Lung (tissue), 12 donors: ENCODE measurements around the gene ARHGEF40. TPM values are rescaled to one million over a fixed set of nuclear protein-coding genes. Genes with fewer than 3 reads are reported as not detected.

ENCODE experiments used
- ATAC-seq: fragments of 200-7000 bp; cut with Tn5 transposase; one replicate; pipeline ENCODE4 v1.9.1; 2020; ENCODE audit warnings: moderate number of reproducible peaks; ENCODE audit not compliant: insufficient read depth, low FRiP score
- DNase-seq, 3 donors: peaks; one replicate each; pipeline ENCODE4 v3.0.0-alpha.2; 2013 to 2017
- H3K27ac ChIP-seq, 2 donors: one replicate each; pipeline ENCODE4 v1.5.1; 2013; ENCODE audit warnings: mild to moderate bottlenecking in 2 of 2, moderate library complexity in 2 of 2, control low read depth in 1 of 2, inconsistent platforms in 1 of 2, low read depth in 1 of 2, low read length in 1 of 2
- H3K27me3 ChIP-seq, 3 donors: one replicate each; pipeline ENCODE4 v1.5.1; 2013; ENCODE audit warnings: low read length in 2 of 3; ENCODE audit not compliant: control insufficient read depth in 3 of 3, insufficient read depth in 3 of 3
- H3K36me3 ChIP-seq, 4 donors: one replicate each; pipeline ENCODE4 v1.5.1; 2013; ENCODE audit warnings: low read length in 4 of 4, mild to moderate bottlenecking in 1 of 4, moderate library complexity in 1 of 4; ENCODE audit not compliant: control insufficient read depth in 4 of 4, insufficient read depth in 4 of 4
- H3K4me1 ChIP-seq, 5 donors: one replicate each; pipeline ENCODE4 v1.5.1; 2013; ENCODE audit warnings: low read length in 5 of 5, mild to moderate bottlenecking in 2 of 5, moderate library complexity in 1 of 5; ENCODE audit not compliant: control insufficient read depth in 5 of 5, insufficient read depth in 5 of 5
- H3K4me3 ChIP-seq: one replicate; pipeline ENCODE4 v1.5.1; 2013; ENCODE audit warnings: mild to moderate bottlenecking, control low read depth, moderate library complexity
- H3K9ac ChIP-seq, 2 donors: one replicate each; pipeline ENCODE4 v1.5.1; 2013; ENCODE audit warnings: low read length in 2 of 2, control low read depth in 1 of 2; ENCODE audit not compliant: insufficient read depth in 1 of 2
- H3K9me3 ChIP-seq, 4 donors: one replicate each; pipeline ENCODE4 v1.5.1; 2013; ENCODE audit warnings: low read length in 3 of 4, mild to moderate bottlenecking in 1 of 4, moderate library complexity in 1 of 4; ENCODE audit not compliant: control insufficient read depth in 4 of 4, insufficient read depth in 3 of 4
- CTCF ChIP-seq: IDR thresholded peaks from 2 replicates; pipeline ENCODE4 v1.5.1; 2012; ENCODE audit warnings: mild to moderate bottlenecking; ENCODE audit errors: control extremely low read depth, extremely low read depth
- WGBS, 2 donors: extraction: QIAGEN DNeasy Blood & Tissue Kit; methylation state at CpG; one replicate each; pipeline ENCODE4 v1.1.7; 2013; 5-methylcytosine and 5-hydroxymethylcytosine counted together
- polyA plus RNA-seq, 2 donors: library from polyadenylated mRNA; stranded (reverse); fragments of 200-250 nt; gene quantifications; one replicate each; pipeline ENCODE4 v1.2.1, GENCODE V29; 2013
- total RNA-seq, 2 donors: library from RNA; depleted of rRNA in 1 of 2; stranded (reverse); fragments of >200 nt in 1 of 2; gene quantifications; one replicate each; pipeline ENCODE4 v1.2.1, GENCODE V29; 2014 to 2021
- donor health status: control.
- donor health status: control.
- donor health status: Bipolar disorder and iron deficiency.
- donor health status: healthy.
- donor health status: DM: yes; HTN: yes; CAD: no.

The ARHGEF40 gene
- total and polyA plus RNA-seq, 4 donors: 13.1 to 48.6 (median 27.3) TPM

DNA sequence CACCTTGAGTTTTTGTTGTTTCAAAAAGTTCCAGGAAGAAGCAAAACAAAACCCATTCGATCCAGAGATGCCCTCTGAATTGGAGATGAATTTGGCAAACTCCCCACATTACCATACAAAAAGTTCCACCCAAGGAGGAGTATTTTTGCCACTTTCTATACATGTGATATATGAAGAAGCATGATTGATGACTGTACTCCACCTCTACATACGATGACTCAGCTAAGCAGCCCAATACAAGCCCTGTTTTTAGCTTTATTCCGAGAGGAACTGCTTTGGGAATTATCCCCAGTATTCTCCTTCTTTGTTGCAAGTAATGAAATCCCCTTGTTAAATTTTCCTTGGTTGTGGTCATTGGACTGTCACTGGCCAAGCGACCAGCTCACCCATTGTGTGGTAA is 42.2 kb downstream of the ARHGEF40 start:
- H3K36me3 ChIP-seq: no peaks in the 10 kb centered on the region
- H3K27ac ChIP-seq: no peak overlapping the region
- DNase-seq (no peak), ATAC-seq (no peak)
- 81 to 92% methylated on average over 4 of the region's 4 CpGs for WGBS, 2 donors
- H3K27me3 ChIP-seq: no peaks in the 10 kb centered on the region
- H3K4me1 ChIP-seq: peaks cover 0 to 3% (median 0%) of the 10 kb centered on the region in 5 donors
- H3K9me3 ChIP-seq: no peaks in the 10 kb centered on the region
- TF ChIP-seq CTCF: no peak
- H3K4me3 ChIP-seq: no peak overlapping the region
- no peak overlapping the region for H3K9ac ChIP-seq

- Histone ChIP-seq H3K27me3 (no peaks in the 10 kb centered on the region), H3K9ac (no peak overlapping the region), H3K36me3 (no peaks in the 10 kb centered on the region), H3K4me1 (no peaks in the 10 kb centered on the region), H3K27ac (no peak overlapping the region), H3K9me3 (no peaks in the 10 kb centered on the region), H3K4me3 (no peak overlapping the region)
- 96 to 100% methylated on average over 2 of the region's 2 CpGs for WGBS, 2 donors
- ATAC-seq: no peak
- TF ChIP-seq CTCF: no peak
- DNase-seq: no peak
These were observed 43.3 kb downstream of the ARHGEF40 start for GRCh38 chr14:21113369-21113768.

DNA sequence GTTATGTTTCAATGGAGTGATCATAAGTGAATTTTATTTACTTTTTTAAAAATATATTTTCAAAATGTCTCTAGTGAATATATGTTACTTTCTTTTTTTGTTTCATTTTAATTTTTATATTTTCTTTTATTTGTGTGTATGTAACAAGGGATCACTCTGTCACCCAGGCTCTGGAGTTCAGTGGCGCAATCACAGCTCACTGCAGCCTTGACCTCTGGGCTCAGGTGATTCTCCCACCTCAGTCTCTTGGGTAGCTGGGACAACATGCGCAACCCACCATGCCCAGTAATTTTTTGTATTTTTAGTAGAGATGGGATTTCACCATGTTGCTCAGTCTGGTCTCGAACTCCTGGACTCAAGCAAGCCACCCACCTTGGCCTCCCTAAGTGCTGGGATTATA is 48.8 kb downstream of the ARHGEF40 start:
- Histone ChIP-seq H3K9ac (no peak overlapping the region), H3K27me3 (no peaks in the 10 kb centered on the region), H3K27ac (no peak overlapping the region), H3K4me1 (no peaks in the 10 kb centered on the region), H3K4me3 (no peak overlapping the region), H3K9me3 (no peaks in the 10 kb centered on the region), H3K36me3 (no peaks in the 10 kb centered on the region)
- no peak for TF ChIP-seq CTCF
- DNase-seq (no peak), ATAC-seq (no peak)
- 95 to 98% methylated on average over 3 of the region's 3 CpGs for WGBS, 2 donors

DNA sequence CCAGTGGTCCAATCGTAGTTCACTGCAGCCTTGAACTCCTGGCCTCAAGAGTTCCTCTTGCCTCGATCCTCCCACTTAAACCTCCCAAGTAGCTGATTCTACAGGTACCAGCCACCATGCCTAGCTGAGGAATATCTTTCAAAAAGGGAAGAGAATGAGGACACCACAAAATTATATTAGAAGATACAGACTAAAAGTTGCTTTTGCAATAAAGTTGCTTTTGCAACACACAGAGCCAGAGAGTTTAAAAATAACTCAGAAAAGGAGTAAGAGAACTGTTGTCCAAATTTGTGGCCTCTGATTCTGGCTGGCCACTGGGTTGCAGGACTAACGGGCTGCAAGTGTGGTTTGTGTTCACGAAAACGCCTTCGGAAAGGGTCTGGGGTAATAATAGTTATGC is 50.6 kb downstream of the ARHGEF40 start:
- no peaks in the 10 kb centered on the region for H3K36me3 ChIP-seq

More for the DNA sequence above, 50.6 kb downstream of the ARHGEF40 start:
- Histone ChIP-seq H3K27me3 (no peaks in the 10 kb centered on the region), H3K9ac (no peak overlapping the region), H3K27ac (no peak overlapping the region), H3K9me3 (no peaks in the 10 kb centered on the region), H3K4me3 (no peak overlapping the region), H3K4me1 (no peaks in the 10 kb centered on the region)
- ATAC-seq (no peak), DNase-seq (no peak)
- WGBS, 2 donors: 52 to 69% methylated on average over 6 of the region's 6 CpGs
- TF ChIP-seq CTCF: no peak
